ENCODE measurements around the gene HTN3.
"Not testable (repeated sequence)": the region's sequence is repeated elsewhere in the genome, so short reads cannot be mapped to it uniquely, and the experiment has no call there.

DNA sequence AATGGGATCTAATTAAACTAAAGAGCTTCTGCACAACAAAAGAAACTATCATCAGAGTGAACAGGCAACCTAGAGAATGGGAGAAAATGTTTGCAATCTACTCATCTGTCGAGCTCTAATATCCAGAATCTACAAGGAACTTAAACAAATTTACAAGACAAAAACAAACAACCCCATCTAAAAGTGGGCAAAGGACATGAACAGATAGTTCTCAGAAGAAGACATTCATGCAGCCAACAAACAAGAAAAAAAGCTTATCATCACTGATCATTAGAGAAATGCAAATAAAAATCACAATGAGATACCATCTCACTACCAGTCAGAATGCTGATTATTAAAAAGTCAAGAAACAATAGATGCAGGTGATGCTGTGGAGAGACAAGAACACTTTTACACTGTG lies 28.3 kb downstream of the HTN3 start:
- TF ChIP-seq, protein P1, sequence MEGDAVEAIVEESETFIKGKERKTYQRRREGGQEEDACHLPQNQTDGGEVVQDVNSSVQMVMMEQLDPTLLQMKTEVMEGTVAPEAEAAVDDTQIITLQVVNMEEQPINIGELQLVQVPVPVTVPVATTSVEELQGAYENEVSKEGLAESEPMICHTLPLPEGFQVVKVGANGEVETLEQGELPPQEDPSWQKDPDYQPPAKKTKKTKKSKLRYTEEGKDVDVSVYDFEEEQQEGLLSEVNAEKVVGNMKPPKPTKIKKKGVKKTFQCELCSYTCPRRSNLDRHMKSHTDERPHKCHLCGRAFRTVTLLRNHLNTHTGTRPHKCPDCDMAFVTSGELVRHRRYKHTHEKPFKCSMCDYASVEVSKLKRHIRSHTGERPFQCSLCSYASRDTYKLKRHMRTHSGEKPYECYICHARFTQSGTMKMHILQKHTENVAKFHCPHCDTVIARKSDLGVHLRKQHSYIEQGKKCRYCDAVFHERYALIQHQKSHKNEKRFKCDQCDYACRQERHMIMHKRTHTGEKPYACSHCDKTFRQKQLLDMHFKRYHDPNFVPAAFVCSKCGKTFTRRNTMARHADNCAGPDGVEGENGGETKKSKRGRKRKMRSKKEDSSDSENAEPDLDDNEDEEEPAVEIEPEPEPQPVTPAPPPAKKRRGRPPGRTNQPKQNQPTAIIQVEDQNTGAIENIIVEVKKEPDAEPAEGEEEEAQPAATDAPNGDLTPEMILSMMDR (conservative IDR thresholded peaks at IDR 0.05 in 1 of 2, IDR thresholded peaks at IDR 0.05 in 1 of 2; ENCODE audit: low read depth in 1 of 2, low read length in 2 of 2), result not testable (repeated sequence)
- not testable (repeated sequence) for TF ChIP-seq EZH2 (IDR thresholded peaks at IDR 0.05; ENCODE audit: low read length, missing control alignments)
